Fibroblast of lung (primary cell): ENCODE measurements around the gene PGGHG. TPM values are rescaled to one million over a fixed set of nuclear protein-coding genes. Genes with fewer than 3 reads are reported as not detected.

Experiments
- DNase-seq, 2 donors: peaks; one replicate each; pipeline versions ENCODE4 v3.0.0 to v3.0.0-alpha.2; 2010; ENCODE audit warnings: low read depth in 2 of 2
- H2AFZ ChIP-seq: 2 replicates; pipeline ENCODE4 v1.5.1; 2012; ENCODE audit warnings: low read length, control low read depth, inconsistent platforms
- H3K27ac ChIP-seq: 2 replicates; pipeline ENCODE4 v1.5.1; 2011; ENCODE audit warnings: low read length, control low read depth; ENCODE audit not compliant: insufficient read depth
- H3K27me3 ChIP-seq: 2 replicates; pipeline ENCODE4 v1.5.1; 2011; ENCODE audit warnings: mild to moderate bottlenecking, low read length; ENCODE audit not compliant: control insufficient read depth, insufficient read depth
- H3K36me3 ChIP-seq: 2 replicates; pipeline ENCODE4 v1.5.1; 2011; ENCODE audit warnings: low read length; ENCODE audit not compliant: control insufficient read depth, insufficient read depth
- H3K4me1 ChIP-seq: 2 replicates; pipeline ENCODE4 v1.5.1; 2011; ENCODE audit warnings: low read length; ENCODE audit not compliant: control insufficient read depth, insufficient read depth; ENCODE audit errors: extremely low read depth
- H3K4me2 ChIP-seq: 2 replicates; pipeline ENCODE4 v1.5.1; 2011; ENCODE audit warnings: low read length, control low read depth; ENCODE audit not compliant: insufficient read depth; ENCODE audit errors: extremely low read depth
- H3K4me3 ChIP-seq, 4 experiments: fragments of 200-600 bp in 1 of 4; sonication (generic) in 1 of 4; replicated peaks in 1 of 4; 2 replicates each; pipeline ENCODE4 v1.5.1; 2011 to 2016; ENCODE audit warnings: low read length in 4 of 4, low read depth in 3 of 4, mild to moderate bottlenecking in 3 of 4, control low read depth in 2 of 4, inconsistent platforms in 1 of 4, mixed read lengths in 1 of 4; ENCODE audit not compliant: insufficient read depth in 1 of 4; ENCODE audit errors: control extremely low read depth in 1 of 4
- H3K79me2 ChIP-seq: 2 replicates; pipeline ENCODE4 v1.5.1; 2012; ENCODE audit warnings: mild to moderate bottlenecking, low read length, inconsistent platforms; ENCODE audit not compliant: control insufficient read depth, insufficient read depth
- H3K9ac ChIP-seq: 2 replicates; pipeline ENCODE4 v1.5.1; 2011; ENCODE audit warnings: mild to moderate bottlenecking, low read length, control low read depth; ENCODE audit not compliant: insufficient read depth
- H3K9me3 ChIP-seq: 2 replicates; pipeline ENCODE4 v1.5.1; 2012; ENCODE audit warnings: low read depth, low read length; ENCODE audit not compliant: control insufficient read depth, insufficient read depth
- H4K20me1 ChIP-seq: 2 replicates; pipeline ENCODE4 v1.5.1; 2011; ENCODE audit warnings: low read length; ENCODE audit not compliant: control insufficient read depth, insufficient read depth; ENCODE audit errors: extremely low read depth
- CTCF ChIP-seq, 2 donors: IDR thresholded peaks in 1 of 2; conservative IDR thresholded peaks in 1 of 2; 1 replicate in 1 of 2; 2 replicates in 1 of 2; pipeline ENCODE4 v1.5.1; 2011 to 2012; ENCODE audit warnings: low read length in 2 of 2, control low read depth in 1 of 2, inconsistent platforms in 1 of 2, low read depth in 1 of 2, mild to moderate bottlenecking in 1 of 2
- EZH2 ChIP-seq: IDR thresholded peaks from 2 replicates; pipeline ENCODE4 v1.5.1; 2012; ENCODE audit warnings: low read length, control low read depth, mild to moderate bottlenecking; ENCODE audit errors: missing control alignments
- polyA plus RNA-seq, 2 donors: library from polyadenylated mRNA; depleted of rRNA in 1 of 2; stranded (reverse) in 1 of 2; unstranded in 1 of 2; fragments of >200 nt; gene quantifications; 2 replicates each; pipeline ENCODE4 v1.2.1, GENCODE V29; 2011 to 2012; ENCODE audit warnings: missing spikeins in 1 of 2
- total RNA-seq: library from RNA; depleted of rRNA; stranded (reverse); fragments of >200 nt; gene quantifications from 2 replicates; pipeline ENCODE4 v1.2.1, GENCODE V29; 2014

PGGHG gene
- total and polyA plus RNA-seq, 2 donors (not counting 1 experiment from before 2014, with no cell fraction given) = 4.6 to 8.4 TPM

GRCh38 chr11:295351-296170 is 6.6 kb downstream of the PGGHG start:
- Histone ChIP-seq H3K4me1 (peaks cover 3% of the 10 kb centered on the region), H3K4me2 (no peak overlapping the region), H3K9me3 (no peaks in the 10 kb centered on the region), H3K79me2 (no peaks in the 10 kb centered on the region), H3K9ac (no peak overlapping the region), H3K27ac (no peak overlapping the region), H3K4me3 (no peak overlapping the region), H3K36me3 (no peaks in the 10 kb centered on the region), H3K27me3 (peaks cover 8% of the 10 kb centered on the region), H4K20me1 (no peaks in the 10 kb centered on the region), H2AFZ (no peak overlapping the region)
- TF ChIP-seq EZH2 (no peak), CTCF (conservative IDR thresholded peaks at IDR 0.05 in 1 of 2, IDR thresholded peaks at IDR 0.05 in 1 of 2; ENCODE audit: low read depth in 1 of 2, low read length in 2 of 2) (no peak)
- no peak for DNase-seq

GRCh38 chr11:296171-297050 is 7.5 kb downstream of the PGGHG start:
- Histone ChIP-seq H3K9me3 (no peaks in the 10 kb centered on the region), H3K4me1 (peaks cover 3% of the 10 kb centered on the region), H2AFZ (no peak overlapping the region), H4K20me1 (no peaks in the 10 kb centered on the region), H3K4me3 (no peak overlapping the region), H3K27me3 (peaks cover 8% of the 10 kb centered on the region), H3K27ac (no peak overlapping the region), H3K36me3 (no peaks in the 10 kb centered on the region), H3K9ac (no peak overlapping the region), H3K79me2 (no peaks in the 10 kb centered on the region), H3K4me2 (no peak overlapping the region)
- TF ChIP-seq EZH2 (no peak), CTCF (conservative IDR thresholded peaks at IDR 0.05 in 1 of 2, IDR thresholded peaks at IDR 0.05 in 1 of 2; ENCODE audit: low read depth in 1 of 2, low read length in 2 of 2) (no peak)
- no peak for DNase-seq

GRCh38 chr11:297051-297585 is 8.2 kb downstream of the PGGHG start:
- H3K9me3 ChIP-seq = no peaks in the 10 kb centered on the region
- H3K4me1 ChIP-seq = peaks cover 3% of the 10 kb centered on the region
- peaks cover 8% of the 10 kb centered on the region for H3K27me3 ChIP-seq
- no peak overlapping the region for H3K27ac ChIP-seq
- H4K20me1 ChIP-seq = no peaks in the 10 kb centered on the region
- no peak overlapping the region for H2AFZ ChIP-seq
- no peak overlapping the region for H3K4me3 ChIP-seq
- no peak overlapping the region for H3K9ac ChIP-seq
- no peak overlapping the region for H3K4me2 ChIP-seq
- no peaks in the 10 kb centered on the region for H3K36me3 ChIP-seq
- TF ChIP-seq CTCF (conservative IDR thresholded peaks at IDR 0.05 in 1 of 2, IDR thresholded peaks at IDR 0.05 in 1 of 2; ENCODE audit: low read depth in 1 of 2, low read length in 2 of 2) (no peak), EZH2 (no peak)
- no peak for DNase-seq
- no peaks in the 10 kb centered on the region for H3K79me2 ChIP-seq
